ENCODE results near the gene UNC5C. TPM values are rescaled to one million over a fixed set of nuclear protein-coding genes. Genes with fewer than 3 reads are reported as not detected.
A peak's percentile ranks its signal among the peaks of the same experiment; 100 is the strongest.

The UNC5C gene
- total RNA-seq, 1 experiment from 2014 or later: 1.0 TPM

GRCh38 chr4:95181243-95181995 lies 367.4 kb downstream of the UNC5C start:
- H3K9me3 Mint-ChIP-seq: peaks cover 14% of the 10 kb centered on the region
- DNase-seq (ENCODE audit: low spot score): peak; percentile 54
- POLR2A ChIA-PET: no interaction called here
- ATAC-seq: peak; percentile 94
- peaks cover 5% of the 10 kb centered on the region; the same call in 1 of the 2 replicates for H3K27me3 Mint-ChIP-seq (ENCODE audit: low read depth)
- no peak overlapping the region for H3K4me3 Mint-ChIP-seq
- CTCF ChIA-PET: interaction anchor here (0.8 to 1.5 kb wide), 3 partner anchors 23 to 25 kb away, joined by 3 to 4 read pairs (median 4); no protein-coding TSS in a partner anchor
- peaks cover 15% of the 10 kb centered on the region for H3K4me1 Mint-ChIP-seq
- H3K27ac Mint-ChIP-seq: no peak overlapping the region
- H3K36me3 Mint-ChIP-seq: peaks cover 16% of the 10 kb centered on the region
- TF ChIP-seq NR3C1 (CRISPR knock-in tag; conservative IDR thresholded peaks at IDR 0.05; ENCODE audit: low read depth) (no peak), PREB (CRISPR knock-in tag; IDR thresholded peaks at IDR 0.05; ENCODE audit: borderline replicate concordance) (no peak), FOXP1 (CRISPR knock-in tag; IDR thresholded peaks at IDR 0.05; ENCODE audit: borderline replicate concordance) (no peak), MLX (CRISPR knock-in tag; IDR thresholded peaks at IDR 0.05) (no peak), ATF6 (CRISPR knock-in tag; IDR thresholded peaks at IDR 0.05) (no peak), TP53 (CRISPR knock-in tag; IDR thresholded peaks at IDR 0.05) (no peak), GABPB1 (CRISPR knock-in tag; IDR thresholded peaks at IDR 0.05) (no peak), EMX1 (CRISPR knock-in tag; IDR thresholded peaks at IDR 0.05) (no peak), AR (CRISPR knock-in tag; IDR thresholded peaks at IDR 0.05) (no peak), ZNF416 (CRISPR knock-in tag; IDR thresholded peaks at IDR 0.05) (no peak), ZNF281 (CRISPR knock-in tag; IDR thresholded peaks at IDR 0.05) (no peak), ZNF671 (CRISPR knock-in tag; IDR thresholded peaks at IDR 0.05) (no peak)

- ATAC-seq (peak; percentile 60), DNase-seq (ENCODE audit: low spot score) (no peak)
- Mint-ChIP-seq H3K27me3 (ENCODE audit: low read depth) (peaks cover 5% of the 10 kb centered on the region; the same call in 1 of the 2 replicates), H3K4me3 (no peak overlapping the region), H3K27ac (no peak overlapping the region), H3K4me1 (peaks cover 15% of the 10 kb centered on the region), H3K9me3 (peaks cover 14% of the 10 kb centered on the region), H3K36me3 (peaks cover 16% of the 10 kb centered on the region)
- POLR2A ChIA-PET: no interaction called here
- CTCF ChIA-PET: interaction anchor here (1.4 to 1.5 kb wide), 2 partner anchors 24 kb away, joined by 4 read pairs; no protein-coding TSS in a partner anchor
- TF ChIP-seq TEAD4 (CRISPR knock-in tag; IDR thresholded peaks at IDR 0.05) (no peak), STAT6 (CRISPR knock-in tag; conservative IDR thresholded peaks at IDR 0.05; ENCODE audit: low read depth) (no peak), SMAD3 (CRISPR knock-in tag; IDR thresholded peaks at IDR 0.05; ENCODE audit: borderline replicate concordance) (no peak), NR1H2 (CRISPR knock-in tag; IDR thresholded peaks at IDR 0.05) (no peak), MLX (CRISPR knock-in tag; IDR thresholded peaks at IDR 0.05) (no peak), ATF6 (CRISPR knock-in tag; IDR thresholded peaks at IDR 0.05) (no peak), ZNF232 (CRISPR knock-in tag; IDR thresholded peaks at IDR 0.05) (no peak)
Observed at GRCh38 chr4:95180531-95181242, 368.1 kb downstream of the UNC5C start.
